Keratinocyte (primary cell): Measurements from ENCODE around the gene PPP1CC. TPM values are rescaled to one million over a fixed set of nuclear protein-coding genes. Genes with fewer than 3 reads are reported as not detected.
A peak's percentile ranks its signal among the peaks of the same experiment; 100 is the strongest.

Experiments used
- DNase-seq: peaks from one replicate; pipeline ENCODE4 v3.0.0-alpha.2; 2011; ENCODE audit warnings: low read depth, missing footprints, low spot score
- FAIRE-seq: peaks from 2 replicates; lab custom pipeline; 2011; peaks lifted over from hg19 to GRCh38; lab: Jason Lieb, UNC
- H2AFZ ChIP-seq: 2 replicates; pipeline ENCODE4 v1.6.0; 2012; ENCODE audit warnings: low read length, control low read depth, inconsistent platforms; ENCODE audit not compliant: control insufficient read depth
- H3K27ac ChIP-seq: 2 replicates; pipeline ENCODE4 v1.5.1; 2011; ENCODE audit warnings: low read length; ENCODE audit not compliant: control insufficient read depth, insufficient read depth
- H3K27me3 ChIP-seq: 3 replicates; pipeline ENCODE4 v1.6.0; 2011; ENCODE audit warnings: low read length; ENCODE audit not compliant: control insufficient read depth, insufficient read depth; ENCODE audit errors: extremely low read depth
- H3K36me3 ChIP-seq, 2 experiments: 2 replicates in 1 of 2; 3 replicates in 1 of 2; pipeline ENCODE4 v1.5.1; 2011; ENCODE audit warnings: low read length in 2 of 2, mild to moderate bottlenecking in 1 of 2; ENCODE audit not compliant: control insufficient read depth in 2 of 2, insufficient read depth in 2 of 2; ENCODE audit errors: extremely low read depth in 1 of 2
- H3K4me1 ChIP-seq: 3 replicates; pipeline ENCODE4 v1.5.1; 2011; ENCODE audit warnings: low read length; ENCODE audit not compliant: control insufficient read depth, insufficient read depth; ENCODE audit errors: extremely low read depth
- H3K4me2 ChIP-seq: 3 replicates; pipeline ENCODE4 v1.6.0; 2011; ENCODE audit warnings: low read depth, low read length; ENCODE audit not compliant: control insufficient read depth, insufficient read depth; ENCODE audit errors: extremely low read depth
- H3K4me3 ChIP-seq, 3 experiments: fragments of 200-600 bp in 1 of 3; sonication (generic) in 1 of 3; 2 replicates in 2 of 3; 3 replicates in 1 of 3; pipeline ENCODE4 v1.5.1; 2011 to 2016; ENCODE audit warnings: low read length in 3 of 3, mild to moderate bottlenecking in 3 of 3, control low read depth in 2 of 3, inconsistent platforms in 1 of 3, low read depth in 1 of 3, mixed read lengths in 1 of 3, mixed run types in 1 of 3, moderate library complexity in 1 of 3; ENCODE audit not compliant: control insufficient read depth in 2 of 3, insufficient read depth in 2 of 3; ENCODE audit errors: extremely low read depth in 1 of 3
- H3K79me2 ChIP-seq: 2 replicates; pipeline ENCODE4 v1.6.0; 2012; ENCODE audit warnings: low read length; ENCODE audit not compliant: control insufficient read depth, insufficient read depth
- H3K9ac ChIP-seq: 3 replicates; pipeline ENCODE4 v1.6.0; 2011; ENCODE audit warnings: low read length; ENCODE audit not compliant: control insufficient read depth, insufficient read depth; ENCODE audit errors: extremely low read depth
- H3K9me1 ChIP-seq: 3 replicates; pipeline ENCODE4 v1.6.0; 2011; ENCODE audit warnings: low read length; ENCODE audit not compliant: control insufficient read depth, insufficient read depth; ENCODE audit errors: extremely low read depth
- H3K9me3 ChIP-seq: 2 replicates; pipeline ENCODE4 v1.5.1; 2012; ENCODE audit warnings: low read depth, low read length; ENCODE audit not compliant: control insufficient read depth
- H4K20me1 ChIP-seq: 3 replicates; pipeline ENCODE4 v1.6.0; 2011; ENCODE audit warnings: low read length; ENCODE audit not compliant: control insufficient read depth, insufficient read depth; ENCODE audit errors: extremely low read depth
- CTCF ChIP-seq, 3 experiments: IDR thresholded peaks in 1 of 3; conservative IDR thresholded peaks in 1 of 3; optimal IDR thresholded peaks in 1 of 3; 2 replicates in 2 of 3; 3 replicates in 1 of 3; pipeline versions ENCODE3 to v1.5.1; 2011; ENCODE audit warnings: low read length in 3 of 3, mild to moderate bottlenecking in 3 of 3, moderate library complexity in 2 of 3, control low read depth in 1 of 3, inconsistent platforms in 1 of 3; ENCODE audit not compliant: insufficient read depth in 2 of 3; ENCODE audit errors: extremely low read depth in 1 of 3
- EZH2 ChIP-seq: IDR thresholded peaks from one replicate; pipeline ENCODE4 v1.6.1; 2012; ENCODE audit warnings: inconsistent platforms, mild to moderate bottlenecking, low read length, moderate library complexity
- dilution Hi-C: fragments of 300-500 bp; cut with MboI; formaldehyde crosslinking; loops from one replicate; pipeline ENCODE4 v1.7.0; 2020; ENCODE audit warnings: low sequenced_read_pairs; ENCODE audit not compliant: extremely low pct_ligation_motif_present
- polyA plus RNA-seq, 5 experiments: library from polyadenylated mRNA; depleted of rRNA in 3 of 5; stranded (reverse) in 3 of 5; stranded (forward) in 1 of 5; unstranded in 1 of 5; fragments of >200 nt; gene quantifications; 1 replicate in 1 of 5; 2 replicates in 3 of 5; 3 replicates in 1 of 5; pipeline versions ENCODE4 v1.2.1 to v1.2.3, GENCODE V29; 2011 to 2012; ENCODE audit warnings: missing spikeins in 2 of 5, low read depth in 1 of 5, low replicate concordance in 1 of 5

Gene PPP1CC
- polyA plus RNA-seq, 1 donor (not counting 4 experiments of a cell fraction or from before 2014, with no cell fraction given), result 158 TPM

GRCh38 chr12:110704750-110705149 is 37.9 kb downstream of the PPP1CC start:
- no peaks in the 10 kb centered on the region for H4K20me1 ChIP-seq
- no peaks in the 10 kb centered on the region for H3K79me2 ChIP-seq
- no peaks in the 10 kb centered on the region for H3K9me3 ChIP-seq
- no peak overlapping the region for H3K4me2 ChIP-seq
- no peak overlapping the region for H3K4me3 ChIP-seq
- FAIRE-seq (no peak), DNase-seq (no peak)
- H3K27me3 ChIP-seq, result no peaks in the 10 kb centered on the region
- no peak overlapping the region for H2AFZ ChIP-seq
- H3K4me1 ChIP-seq, result no peaks in the 10 kb centered on the region
- H3K9me1 ChIP-seq, result no peaks in the 10 kb centered on the region
- H3K36me3 ChIP-seq, result no peaks in the 10 kb centered on the region
- TF ChIP-seq EZH2 (no peak), CTCF (optimal IDR thresholded peaks at IDR 0.05 in 1 of 3, IDR thresholded peaks at IDR 0.05 in 1 of 3, conservative IDR thresholded peaks at IDR 0.05 in 1 of 3; ENCODE audit: extremely low read depth in 1 of 3, insufficient read depth in 2 of 3, low read length in 3 of 3) (peak; percentile 47 to 65 (median 65))
- no peak overlapping the region for H3K9ac ChIP-seq
- H3K27ac ChIP-seq, result no peak overlapping the region
- dilution Hi-C loops, result no loop called here

GRCh38 chr12:110704231-110704630 is 38.5 kb downstream of the PPP1CC start:
- H3K9me1 ChIP-seq, result no peaks in the 10 kb centered on the region
- no peak for DNase-seq
- TF ChIP-seq CTCF (optimal IDR thresholded peaks at IDR 0.05 in 1 of 3, IDR thresholded peaks at IDR 0.05 in 1 of 3, conservative IDR thresholded peaks at IDR 0.05 in 1 of 3; ENCODE audit: extremely low read depth in 1 of 3, insufficient read depth in 2 of 3, low read length in 3 of 3) (no peak), EZH2 (no peak)

More at GRCh38 chr12:110704231-110704630, 38.5 kb downstream of the PPP1CC start:
- Histone ChIP-seq H3K27me3 (no peaks in the 10 kb centered on the region), H4K20me1 (no peaks in the 10 kb centered on the region), H3K4me3 (no peak overlapping the region), H3K36me3 (no peaks in the 10 kb centered on the region), H3K4me2 (no peak overlapping the region), H2AFZ (no peak overlapping the region), H3K27ac (no peak overlapping the region), H3K4me1 (no peaks in the 10 kb centered on the region), H3K9me3 (no peaks in the 10 kb centered on the region), H3K79me2 (no peaks in the 10 kb centered on the region), H3K9ac (no peak overlapping the region)
- no peak for FAIRE-seq
- dilution Hi-C loops, result no loop called here
